ENCODE results near the gene ST3GAL2.
"Not testable (repeated sequence)": the region's sequence is repeated elsewhere in the genome, so short reads cannot be mapped to it uniquely, and the experiment has no call there.

Gene ST3GAL2

DNA sequence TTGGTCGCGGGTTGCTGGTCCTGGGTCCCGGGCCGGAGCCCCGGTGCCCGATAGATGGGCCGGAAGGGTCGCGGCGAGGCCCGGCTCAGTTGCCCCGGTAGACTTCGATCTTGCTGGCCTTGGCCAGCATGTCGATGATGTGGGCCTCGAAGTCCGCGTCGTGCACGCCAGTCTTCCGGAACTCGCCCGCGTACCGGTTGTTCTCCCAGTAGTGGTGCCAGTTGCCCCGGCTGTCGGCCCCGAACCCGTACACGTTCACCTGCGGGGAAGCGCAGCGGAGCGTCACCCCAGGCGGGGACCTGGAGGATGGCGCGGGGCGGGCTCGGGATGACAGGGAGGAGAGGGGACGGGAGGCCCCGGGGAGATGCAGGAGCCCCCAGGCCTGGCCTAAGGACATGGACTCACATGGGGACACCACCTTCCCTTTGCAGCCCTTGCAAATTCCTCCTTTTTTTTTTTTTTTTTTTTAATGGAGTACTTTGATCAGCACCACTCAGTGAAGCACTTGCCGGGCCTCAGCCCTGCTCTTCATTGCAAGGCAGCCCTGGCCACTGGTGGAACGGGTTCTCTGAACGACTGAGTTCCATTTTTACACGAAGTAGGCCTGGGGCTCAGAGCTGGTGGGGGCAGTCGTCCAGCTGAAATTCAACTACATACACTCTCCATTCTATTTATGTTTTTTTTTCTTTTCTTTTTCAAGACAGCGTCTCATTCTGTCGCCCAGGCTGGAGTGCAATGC lies 57.1 kb downstream of the ST3GAL2 start:
- DNase-seq: peak; percentile 61

DNA sequence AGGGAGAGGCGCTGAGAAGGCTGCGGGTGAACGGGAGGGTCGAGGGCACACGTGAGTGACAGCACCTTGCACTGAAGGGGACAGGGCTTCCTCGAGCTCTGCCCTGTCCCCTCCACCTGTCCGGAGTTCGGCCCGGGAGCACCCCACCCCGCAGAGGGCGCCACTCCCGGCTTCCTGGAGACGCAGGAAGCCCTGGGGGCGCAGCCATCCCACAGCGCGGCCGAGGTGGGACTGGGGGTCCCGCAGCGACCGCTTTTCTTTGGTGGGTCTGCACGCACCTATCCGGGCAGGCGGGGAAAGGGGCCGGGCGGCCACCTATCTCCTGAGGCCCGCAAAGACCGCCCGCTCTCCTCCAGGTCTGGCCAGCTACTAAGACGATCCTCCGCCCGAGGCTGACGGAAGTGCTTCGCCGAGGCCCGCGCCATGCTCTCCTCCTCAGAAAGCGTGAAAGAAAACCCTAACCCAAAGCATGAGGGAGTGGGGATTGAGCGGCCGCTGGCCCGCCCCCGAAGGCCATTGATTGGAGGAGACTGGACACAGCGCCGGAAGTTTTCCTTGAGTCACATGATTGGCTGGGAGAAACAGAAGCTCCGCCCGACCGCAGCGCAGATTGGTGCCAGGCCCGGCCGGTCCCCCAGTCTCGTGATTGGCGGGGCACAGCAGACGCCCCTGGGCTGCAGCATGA lies 57.8 kb downstream of the ST3GAL2 start:
- peak; percentile 99 for DNase-seq

DNA sequence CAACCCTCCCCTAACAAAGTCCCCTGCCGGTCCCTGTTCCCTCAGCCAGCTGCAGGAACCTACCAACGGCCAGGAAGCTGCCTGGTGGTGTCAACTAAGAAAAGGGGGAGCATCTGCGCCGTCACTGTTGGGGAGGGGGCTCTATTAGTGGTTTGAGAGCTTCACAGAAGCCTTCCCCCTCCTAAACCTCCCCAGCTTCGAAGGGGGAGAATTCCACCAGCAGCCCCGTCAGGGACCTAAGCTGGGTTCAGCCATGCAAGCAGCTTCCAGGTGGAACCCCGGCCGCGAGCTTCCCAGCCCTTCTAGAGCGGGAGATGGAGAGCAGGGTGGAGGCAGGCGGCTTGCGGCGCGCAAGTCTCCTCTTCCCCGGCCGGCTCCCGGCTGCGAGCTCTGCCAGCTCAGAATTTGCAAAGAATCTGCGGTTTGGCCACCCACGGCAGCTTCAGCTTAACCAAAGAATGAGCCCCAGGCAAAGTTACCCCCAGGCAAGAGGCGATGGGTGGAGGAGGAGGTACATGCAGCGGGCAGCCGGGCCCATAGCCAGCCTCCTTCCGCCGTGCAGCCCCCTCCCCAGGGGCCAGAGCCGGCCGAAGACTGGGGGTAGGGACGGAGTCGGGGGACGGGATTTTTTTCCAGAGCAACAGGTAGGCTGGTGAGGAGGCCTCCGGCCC lies 58.5 kb downstream of the ST3GAL2 start:
- DNase-seq: peak; percentile 75

- no peak for DNase-seq
Observed at GRCh38 chr16:70378869-70379493, 59.9 kb downstream of the ST3GAL2 start.

DNA sequence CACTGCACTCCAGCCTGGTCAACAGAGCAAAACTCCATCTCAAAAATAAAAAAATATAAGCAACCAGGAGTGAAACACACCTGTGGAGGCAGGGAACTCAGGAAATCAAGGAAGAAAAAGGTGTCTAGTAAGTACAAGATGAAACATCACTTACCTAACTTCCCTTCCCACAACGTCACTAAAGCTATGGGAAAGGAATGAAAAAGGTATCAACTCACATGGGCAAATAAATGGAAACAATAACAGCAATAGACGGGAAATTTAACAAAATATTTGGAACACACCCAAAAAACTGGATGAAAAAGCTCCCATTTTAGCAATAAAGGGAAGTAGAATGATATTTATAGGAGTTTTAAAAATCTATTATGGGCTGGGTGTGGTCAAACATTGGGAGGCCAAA lies 61.1 kb downstream of the ST3GAL2 start:
- DNase-seq: no peak

- no peak for DNase-seq
Observed at GRCh38 chr16:70375636-70376611, 63.0 kb downstream of the ST3GAL2 start.

- DNase-seq: no peak
Observed at GRCh38 chr16:70374213-70374612, 64.7 kb downstream of the ST3GAL2 start.

DNA sequence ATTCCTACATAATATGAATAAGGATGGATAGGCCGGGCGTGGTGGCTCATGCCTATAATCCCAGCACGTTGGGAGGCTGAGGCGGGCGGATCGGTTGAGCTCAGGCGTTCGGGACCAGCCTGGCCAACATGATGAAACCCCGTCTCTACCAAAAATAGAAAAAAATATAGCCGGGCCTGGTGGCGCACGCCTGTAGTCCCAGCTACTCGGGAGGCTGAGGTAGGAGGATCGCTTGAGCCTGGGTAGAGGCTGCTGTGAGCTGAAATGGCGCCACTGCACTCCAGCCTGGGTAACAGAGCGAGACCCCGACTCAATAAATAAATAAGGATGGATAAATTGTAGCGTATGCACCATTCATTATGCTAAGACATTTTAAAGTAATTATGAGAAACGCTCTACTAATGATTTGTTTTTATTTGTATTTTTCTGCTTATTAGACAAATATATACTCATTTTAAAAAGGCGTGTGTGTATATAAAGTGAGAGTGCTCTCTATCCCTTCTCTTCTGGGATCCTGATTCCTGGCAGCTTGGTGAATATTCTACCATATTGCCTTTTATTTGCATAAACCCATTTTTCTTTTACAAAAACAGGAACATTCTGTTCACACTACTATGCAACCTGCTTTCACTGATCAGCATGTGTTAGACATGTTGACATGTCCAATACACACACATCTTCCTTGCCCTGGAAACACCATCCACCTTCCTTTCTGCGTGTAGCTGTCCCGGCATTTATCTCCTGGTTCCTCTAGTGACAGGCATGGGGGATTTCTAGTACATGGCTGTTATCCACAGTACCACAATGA lies 65.8 kb downstream of the ST3GAL2 start:
- peak; percentile 8 for DNase-seq

GRCh38 chr16:70370924-70371323 lies 68.0 kb downstream of the ST3GAL2 start:
- DNase-seq: no peak

- DNase-seq: peak; percentile 11
Observed at GRCh38 chr16:70370145-70370544, 68.8 kb downstream of the ST3GAL2 start.

DNA sequence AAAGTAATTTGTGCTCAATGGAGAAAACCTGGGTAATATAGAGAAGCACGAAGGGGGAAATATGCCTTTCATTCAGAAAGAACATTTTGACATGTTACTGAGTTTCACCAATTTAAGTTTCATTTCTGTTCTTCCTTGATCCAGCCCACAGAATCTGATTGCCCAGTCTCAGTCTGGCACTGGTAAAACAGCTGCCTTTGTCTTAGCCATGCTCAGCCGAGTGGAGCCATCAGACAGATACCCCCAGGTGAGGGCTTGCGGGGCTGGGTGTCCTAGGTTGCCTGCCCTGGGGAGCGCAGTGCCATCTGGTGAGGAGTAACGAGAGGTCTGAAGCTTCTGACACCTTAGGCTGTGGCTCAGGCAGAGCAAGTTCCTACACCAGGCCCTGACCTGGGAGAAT lies 74.5 kb downstream of the ST3GAL2 start:
- no peak for DNase-seq

- no peak for DNase-seq
Observed at GRCh38 chr16:70359552-70359951, 79.3 kb downstream of the ST3GAL2 start.

- no peak for DNase-seq
Observed at GRCh38 chr16:70349783-70350182, 89.1 kb downstream of the ST3GAL2 start.

DNA sequence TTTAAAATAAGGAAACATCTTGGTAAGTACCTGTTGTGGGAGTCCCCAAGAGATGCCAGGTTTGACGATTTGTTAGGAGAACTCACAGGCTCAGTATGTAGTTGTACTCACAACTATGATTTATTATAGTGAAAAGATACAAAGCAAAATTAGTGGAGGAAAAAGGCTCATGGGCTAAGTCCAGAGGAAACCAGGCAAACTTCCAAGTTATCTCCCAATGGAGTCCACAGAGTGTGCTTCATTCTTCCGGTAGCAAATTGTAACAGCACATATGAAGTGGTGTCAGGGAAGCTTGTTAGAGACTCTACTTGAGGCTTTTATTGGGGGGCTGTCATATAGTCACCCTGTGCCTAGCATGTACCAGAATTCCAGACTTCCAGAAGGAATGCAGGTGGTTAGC lies 89.9 kb downstream of the ST3GAL2 start:
- no peak for DNase-seq

- DNase-seq: no peak
Observed at GRCh38 chr16:70345840-70346239, 93.1 kb downstream of the ST3GAL2 start.

- DNase-seq: no peak
Observed at GRCh38 chr16:70342016-70342415, 96.9 kb downstream of the ST3GAL2 start.

DNA sequence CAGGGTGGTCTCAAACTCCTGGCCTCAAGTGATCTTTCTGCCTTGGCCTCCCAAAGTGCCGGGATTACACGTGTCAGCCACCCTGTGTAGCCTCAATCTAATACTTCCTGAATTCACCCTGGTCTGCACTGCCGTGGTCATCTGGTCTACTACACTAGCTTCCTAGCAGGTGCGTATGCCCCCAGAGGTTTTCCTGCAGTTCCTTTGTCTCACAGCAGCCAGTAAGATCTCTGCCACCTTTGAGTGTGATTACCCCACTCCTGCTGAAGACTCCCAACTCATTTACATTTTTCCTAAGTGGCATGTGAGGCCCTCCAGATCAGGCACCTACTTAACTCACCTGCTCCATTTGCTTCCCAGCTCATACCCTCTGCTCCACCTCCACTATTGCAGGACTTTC lies 97.3 kb downstream of the ST3GAL2 start:
- DNase-seq: no peak

- DNase-seq: no peak
Observed at GRCh38 chr16:70337814-70338213, 101.1 kb downstream of the ST3GAL2 start.

GRCh38 chr16:70332728-70333127 lies 106.2 kb downstream of the ST3GAL2 start:
- DNase-seq: not testable (repeated sequence)

DNA sequence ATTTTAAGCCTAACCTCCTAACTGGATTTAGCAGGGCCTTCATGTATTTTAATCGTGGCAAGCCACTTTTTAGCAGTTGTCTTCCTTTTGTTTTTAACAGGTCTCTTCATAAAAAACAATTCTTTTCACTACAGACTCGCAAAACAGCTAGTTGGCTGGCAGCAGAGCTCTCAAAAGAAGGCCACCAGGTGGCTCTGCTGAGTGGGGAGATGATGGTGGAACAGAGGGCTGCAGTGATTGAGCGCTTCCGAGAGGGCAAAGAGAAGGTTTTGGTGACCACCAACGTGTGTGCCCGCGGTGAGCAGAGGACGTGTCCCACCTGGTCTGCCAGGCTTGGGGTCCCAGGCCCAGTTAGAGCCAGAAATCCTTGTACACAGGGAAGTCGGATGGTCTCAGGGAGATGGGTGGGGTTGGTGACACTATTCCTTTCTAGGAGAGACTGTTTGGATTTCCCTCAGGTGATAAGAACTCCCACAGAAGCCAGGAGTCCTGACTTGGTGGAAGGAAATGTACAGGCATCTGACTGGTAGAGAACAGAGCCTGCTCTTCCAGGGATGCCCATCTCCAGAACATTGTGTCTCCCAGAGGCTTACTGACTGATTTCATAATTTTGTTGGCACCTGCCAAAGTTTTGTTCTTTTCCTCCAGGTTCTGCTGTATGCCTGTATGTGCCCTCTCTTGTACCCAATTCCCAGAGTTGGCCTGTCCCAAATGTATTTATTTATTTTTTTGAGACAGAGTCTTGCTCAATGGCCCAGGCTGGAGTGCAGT lies 107.1 kb downstream of the ST3GAL2 start:
- peak; percentile 11 for DNase-seq

DNA sequence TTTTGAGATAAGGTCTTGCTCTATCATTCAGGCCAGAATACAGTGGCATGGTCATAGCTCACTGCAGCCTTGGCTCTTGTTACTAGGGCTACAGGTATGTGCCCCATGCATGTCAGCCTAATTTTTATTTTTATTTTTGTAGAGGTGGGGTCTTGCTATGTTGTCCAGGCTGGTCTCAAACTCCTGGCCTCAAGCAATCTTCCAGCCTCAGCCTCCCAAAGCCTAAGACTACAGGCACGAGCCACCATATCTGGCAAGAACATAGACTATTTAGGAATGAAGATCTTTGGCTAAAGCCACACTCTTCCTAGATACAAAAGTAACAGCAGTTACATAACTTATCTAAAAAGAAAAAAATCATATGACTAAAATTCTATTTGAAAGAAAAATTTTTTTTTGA lies 107.8 kb downstream of the ST3GAL2 start:
- DNase-seq: no peak

Data from OCI-M1 (cell line).